22Rv1 (cell line): ENCODE results near the gene PLS1.

Source experiments
- ZFX ChIP-seq: fragments of 450-650 bp; IDR thresholded peaks from 2 replicates; pipeline ENCODE4 v1.6.1; 2017; ENCODE audit warnings: antibody characterized with exemption, borderline replicate concordance
- TF ChIP-seq, protein P1 (sequence below): fragments of 450-650 bp; IDR thresholded peaks from 2 replicates; pipeline ENCODE4 v1.5.1; 2017; ENCODE audit warnings: mild to moderate bottlenecking

DNA sequence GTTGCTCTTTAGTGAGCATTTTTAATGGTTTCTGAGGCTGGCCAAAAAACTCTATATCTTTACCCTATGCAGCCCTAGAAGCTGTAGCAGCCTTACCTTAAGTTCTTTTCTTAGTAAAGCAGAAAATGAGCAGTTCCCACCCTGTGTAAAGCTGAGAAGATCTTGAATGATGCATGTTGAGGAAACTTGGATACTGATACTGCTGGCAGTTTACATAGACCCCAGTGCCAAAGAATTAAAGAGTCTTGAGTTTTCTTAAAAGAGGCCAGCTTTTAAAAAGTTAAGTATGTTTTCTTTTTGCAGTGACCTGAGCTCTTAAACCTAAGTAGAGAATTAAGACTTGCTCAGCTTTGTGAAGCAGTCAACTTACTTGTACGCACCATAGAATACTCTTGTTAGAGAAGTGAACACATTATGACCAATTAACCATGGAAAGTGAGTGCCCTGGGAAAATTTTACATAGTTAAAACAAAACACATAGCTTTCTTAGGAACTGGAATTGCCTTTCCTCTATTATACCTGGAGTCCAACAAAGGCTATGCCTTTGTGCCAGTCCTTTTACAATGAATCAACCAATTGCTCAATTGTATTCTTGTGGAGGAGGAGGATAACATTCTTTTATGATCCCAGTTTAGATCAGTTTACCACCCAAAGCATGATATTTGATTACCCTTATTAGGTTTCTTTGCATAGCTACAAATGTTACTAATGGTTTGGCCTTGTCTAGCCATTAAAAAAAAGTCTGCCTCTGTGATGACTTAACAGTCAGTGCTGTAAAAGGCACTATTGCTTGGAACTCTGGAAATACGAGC, 28.4 kb downstream of the PLS1 start:
- TF ChIP-seq, protein P1, sequence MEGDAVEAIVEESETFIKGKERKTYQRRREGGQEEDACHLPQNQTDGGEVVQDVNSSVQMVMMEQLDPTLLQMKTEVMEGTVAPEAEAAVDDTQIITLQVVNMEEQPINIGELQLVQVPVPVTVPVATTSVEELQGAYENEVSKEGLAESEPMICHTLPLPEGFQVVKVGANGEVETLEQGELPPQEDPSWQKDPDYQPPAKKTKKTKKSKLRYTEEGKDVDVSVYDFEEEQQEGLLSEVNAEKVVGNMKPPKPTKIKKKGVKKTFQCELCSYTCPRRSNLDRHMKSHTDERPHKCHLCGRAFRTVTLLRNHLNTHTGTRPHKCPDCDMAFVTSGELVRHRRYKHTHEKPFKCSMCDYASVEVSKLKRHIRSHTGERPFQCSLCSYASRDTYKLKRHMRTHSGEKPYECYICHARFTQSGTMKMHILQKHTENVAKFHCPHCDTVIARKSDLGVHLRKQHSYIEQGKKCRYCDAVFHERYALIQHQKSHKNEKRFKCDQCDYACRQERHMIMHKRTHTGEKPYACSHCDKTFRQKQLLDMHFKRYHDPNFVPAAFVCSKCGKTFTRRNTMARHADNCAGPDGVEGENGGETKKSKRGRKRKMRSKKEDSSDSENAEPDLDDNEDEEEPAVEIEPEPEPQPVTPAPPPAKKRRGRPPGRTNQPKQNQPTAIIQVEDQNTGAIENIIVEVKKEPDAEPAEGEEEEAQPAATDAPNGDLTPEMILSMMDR, result no peak
- no peak for TF ChIP-seq ZFX
